DMS79 (cell line): Measurements from ENCODE around the gene PSMB2.

Source experiments
- DNase-seq: peaks from one replicate; lab custom pipeline; 2025; lab: John Stamatoyannopoulos, UW

The PSMB2 gene

DNA sequence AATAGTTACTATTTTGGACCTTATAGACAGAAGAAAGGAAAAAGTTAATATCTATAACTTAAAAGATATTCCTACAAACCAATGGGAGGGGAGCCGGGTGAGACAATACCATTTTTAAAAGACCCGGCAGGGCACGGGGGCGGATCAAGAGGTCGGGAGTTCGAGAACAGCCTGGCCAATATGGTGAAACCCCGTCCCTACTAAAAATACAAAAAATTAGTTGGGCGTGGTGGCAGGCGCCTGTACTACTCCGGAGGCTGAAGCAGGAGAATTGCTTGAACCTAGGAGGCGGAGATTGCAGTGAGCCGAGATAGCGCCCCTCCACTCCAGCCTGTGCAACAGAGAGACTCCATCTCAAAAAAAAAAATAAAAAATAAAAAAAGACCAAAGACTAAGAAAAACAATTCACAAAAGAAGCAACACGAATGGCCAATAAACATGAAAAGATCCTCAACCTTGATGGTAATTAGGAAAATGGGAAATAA, 1.2 kb upstream of the PSMB2 start:
- no peak for DNase-seq

DNA sequence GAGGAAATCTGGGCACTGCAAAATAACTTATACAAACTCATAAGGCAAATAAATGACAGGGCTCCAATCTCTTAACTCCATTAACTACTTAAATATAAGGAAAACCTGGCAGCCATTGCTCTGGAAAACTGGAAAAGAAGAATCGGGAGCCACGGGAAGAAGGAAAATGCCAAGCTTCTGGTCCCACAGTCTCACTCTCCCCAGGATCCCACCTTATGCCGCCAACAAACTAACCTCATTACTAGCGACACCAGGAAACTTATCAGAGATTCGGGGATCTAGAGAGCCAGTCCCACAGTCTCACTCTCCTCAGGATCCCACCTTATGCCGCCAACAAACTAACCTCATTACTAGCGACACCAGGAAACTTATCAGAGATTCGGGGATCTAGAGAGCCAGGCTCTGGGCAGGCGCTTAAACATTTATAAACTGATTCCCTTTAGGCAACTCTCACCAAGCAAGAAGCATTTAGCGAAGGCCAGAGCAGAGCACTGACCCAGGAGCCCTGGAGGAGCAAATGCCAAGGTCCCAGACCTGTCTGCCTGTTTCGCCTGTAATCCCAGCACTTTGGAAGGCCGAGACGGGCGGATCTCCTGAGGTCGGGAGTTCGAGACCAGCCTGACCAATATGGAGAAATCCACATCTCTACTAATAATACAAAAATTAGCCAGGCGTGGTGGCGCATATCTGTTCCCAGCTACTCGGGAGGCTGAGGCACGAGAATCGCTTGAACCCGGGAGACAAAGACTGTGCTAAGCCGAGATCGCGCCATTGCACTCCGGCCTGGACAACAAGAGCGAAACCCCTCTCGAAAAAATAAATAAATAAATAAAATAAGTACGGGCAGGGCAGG, 720 bp downstream of the PSMB2 start:
- DNase-seq: no peak

DNA sequence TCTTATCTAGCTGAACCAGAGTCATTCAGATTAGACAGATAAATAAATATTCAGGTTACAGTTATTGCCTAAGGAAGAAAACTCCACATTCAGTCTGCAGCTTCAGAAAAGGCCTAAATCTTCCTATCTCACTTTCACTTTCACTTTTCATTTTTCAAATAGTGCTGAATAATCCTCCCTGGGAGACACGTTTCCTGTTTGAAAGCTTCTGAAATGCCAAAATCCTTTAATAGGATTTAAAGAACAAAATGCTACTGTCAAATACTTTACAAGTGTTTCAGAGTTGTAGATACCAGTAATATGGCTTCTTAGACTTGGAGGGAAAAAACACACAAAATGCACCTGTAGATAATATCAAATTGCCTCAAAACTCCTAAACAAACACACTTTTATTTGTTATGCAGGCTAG, 3.9 kb downstream of the PSMB2 start:
- peak; percentile 17 for DNase-seq

DNA sequence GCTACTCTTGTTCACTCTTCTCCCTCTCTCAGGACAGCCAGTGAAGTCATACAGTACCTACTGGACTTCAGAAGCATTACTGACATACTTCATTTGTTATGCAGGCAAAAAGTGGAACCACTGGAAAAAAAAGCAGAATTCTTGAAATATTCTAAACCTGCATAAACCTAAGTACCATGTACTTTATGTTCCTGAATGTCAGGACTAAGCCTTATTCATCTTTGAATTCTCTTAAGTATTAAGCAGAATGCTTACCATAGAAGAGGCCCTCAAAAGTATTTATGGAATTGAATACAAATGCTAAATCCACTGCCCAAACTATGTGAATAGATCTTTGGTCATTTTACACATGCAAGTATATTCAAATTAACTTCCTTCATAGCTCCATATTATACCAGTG, 7.8 kb downstream of the PSMB2 start:
- DNase-seq: no peak

DNA sequence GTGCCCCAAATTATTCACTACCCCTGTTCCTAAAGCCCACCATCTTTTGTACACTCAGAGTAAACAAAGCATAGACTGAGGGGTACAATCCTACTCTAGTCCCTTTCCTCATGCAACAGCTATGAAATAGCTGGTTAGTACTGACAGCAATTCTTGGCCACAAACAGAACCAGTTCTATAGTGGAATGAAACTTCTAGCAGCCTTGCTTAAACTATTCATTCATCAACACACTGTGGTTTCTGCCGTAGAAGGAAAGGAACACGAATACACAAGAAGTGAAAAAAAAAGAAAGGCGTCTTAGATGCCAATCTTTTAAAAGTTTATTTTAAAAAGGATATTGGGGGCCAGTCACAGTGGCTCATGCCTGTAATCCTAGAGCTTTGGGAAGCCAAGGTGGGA, 9.9 kb downstream of the PSMB2 start:
- DNase-seq: no peak

DNA sequence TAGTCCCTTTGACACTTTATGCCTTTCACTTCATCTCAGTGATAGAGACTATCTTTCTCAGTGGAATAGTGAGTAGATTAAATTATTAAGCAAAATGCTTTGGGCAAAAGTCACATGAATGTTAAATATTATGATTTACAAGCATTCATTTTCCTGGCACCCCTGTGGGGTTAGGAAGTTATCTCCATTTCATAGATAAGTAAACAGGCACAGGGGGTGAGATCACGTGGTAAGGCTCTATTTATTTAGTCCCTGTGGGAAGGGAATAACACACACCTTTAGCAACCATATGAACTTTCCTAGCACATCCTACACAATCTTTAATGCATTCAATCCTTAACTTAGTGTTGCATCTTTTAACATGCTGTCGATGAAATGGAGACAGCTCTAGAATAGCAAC, 12.3 kb downstream of the PSMB2 start:
- DNase-seq: no peak

DNA sequence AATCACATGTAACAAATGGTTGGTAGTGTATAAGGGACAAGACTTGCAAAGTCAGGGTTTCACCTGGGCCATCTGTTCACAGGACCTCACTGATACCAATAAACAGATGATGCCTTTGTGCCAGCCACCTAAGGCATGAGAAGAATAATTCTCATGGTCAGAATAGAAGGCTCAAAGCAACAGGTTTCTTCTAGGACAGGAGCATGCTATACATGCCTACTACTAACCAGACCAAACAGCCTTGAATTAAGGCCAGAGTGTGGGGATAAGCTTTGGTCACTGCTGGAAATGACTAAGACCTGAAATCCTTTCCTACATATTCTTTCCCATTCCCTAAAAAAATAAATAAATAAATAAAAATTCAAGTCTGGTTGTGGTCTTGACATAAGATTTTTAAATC, 17.5 kb downstream of the PSMB2 start:
- DNase-seq: no peak

DNA sequence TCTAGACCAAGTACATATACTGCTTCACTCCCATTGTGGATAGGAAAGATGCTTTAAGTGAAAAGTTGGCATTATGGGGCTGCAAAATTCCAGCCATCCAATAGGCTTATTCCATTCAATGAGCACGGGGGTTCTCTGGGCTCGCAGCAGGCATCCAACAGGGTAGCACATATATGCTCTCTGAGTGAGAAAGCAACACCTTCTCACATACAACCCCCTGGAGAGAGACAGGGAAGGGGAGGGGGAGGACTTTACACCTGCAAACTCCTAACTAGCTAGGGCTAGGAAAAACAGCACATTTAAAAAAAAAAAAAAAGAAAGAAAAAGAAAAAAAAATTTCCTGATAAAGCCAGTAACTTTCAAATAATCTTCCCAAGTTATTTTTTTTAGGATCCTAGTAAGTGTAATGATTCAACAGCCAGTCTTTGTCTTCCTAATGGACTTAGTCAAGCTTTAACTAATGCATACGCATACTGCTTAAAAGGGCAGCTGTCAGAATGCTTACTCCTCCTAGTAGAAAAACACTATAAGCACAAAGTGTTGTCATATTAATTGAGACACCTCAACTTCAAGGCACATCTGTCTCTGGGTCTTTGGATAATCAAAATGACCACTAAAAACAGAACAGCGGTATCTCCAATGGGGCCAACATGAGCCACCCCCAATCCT, 18.7 kb downstream of the PSMB2 start:
- DNase-seq: no peak

DNA sequence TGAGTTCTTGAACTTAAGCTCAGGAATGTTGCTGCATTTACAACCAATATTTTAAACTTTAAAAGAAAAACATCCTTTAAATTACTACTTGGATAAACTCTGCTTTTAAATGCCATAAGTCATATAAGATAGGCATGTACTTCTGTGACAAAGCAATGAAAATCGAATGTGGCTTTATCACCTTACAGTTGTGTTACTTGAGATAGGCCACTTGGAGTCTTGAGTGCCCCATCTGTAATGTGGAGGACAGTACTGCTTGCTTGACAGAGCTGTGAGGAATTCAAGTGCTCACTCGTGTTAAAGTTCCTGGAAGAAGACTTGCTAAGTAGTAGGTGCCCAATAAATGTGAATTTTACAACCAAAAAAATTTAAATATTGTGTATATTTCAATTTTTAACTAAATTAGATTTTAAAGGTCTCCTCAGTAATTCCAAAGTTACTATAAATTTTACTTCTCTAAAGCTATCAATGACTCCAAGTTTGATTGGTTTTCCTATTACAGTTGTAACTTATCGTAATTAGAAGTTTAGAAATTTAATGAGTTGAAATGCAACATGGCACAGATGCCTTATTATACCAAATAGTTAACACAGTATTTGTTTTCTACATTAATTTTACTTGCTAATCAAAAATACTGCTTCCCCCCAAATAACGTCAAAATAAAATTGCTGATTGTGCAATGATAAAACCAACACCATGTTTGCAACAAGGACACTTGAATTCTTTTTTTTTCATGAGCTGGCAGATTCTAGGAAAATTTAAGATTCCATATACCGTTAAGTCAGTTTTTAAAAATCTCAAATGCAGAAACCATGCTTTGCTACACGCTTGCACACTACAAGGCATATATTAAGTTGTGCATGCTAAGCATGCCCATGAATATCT, 21.8 kb downstream of the PSMB2 start:
- DNase-seq: no peak

DNA sequence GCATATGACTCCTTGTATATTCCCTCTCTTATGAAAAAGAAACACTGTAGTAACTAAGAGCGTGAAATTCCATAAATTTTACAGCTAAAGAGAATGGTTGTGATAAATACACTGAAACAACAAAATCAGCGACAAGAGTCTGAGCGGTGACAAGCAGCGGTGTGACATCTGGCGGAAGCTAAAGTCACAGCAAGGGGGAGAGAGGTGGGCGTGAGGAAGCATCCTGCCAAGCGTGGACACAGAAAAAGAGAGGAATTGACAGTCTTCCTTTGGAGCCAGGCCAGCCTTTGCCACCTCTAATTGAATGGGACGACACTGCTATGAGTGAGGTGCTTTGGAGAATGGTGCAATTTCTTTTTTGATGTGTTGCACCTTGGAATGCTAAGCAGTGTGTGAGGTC, 25.9 kb downstream of the PSMB2 start:
- DNase-seq: no peak

DNA sequence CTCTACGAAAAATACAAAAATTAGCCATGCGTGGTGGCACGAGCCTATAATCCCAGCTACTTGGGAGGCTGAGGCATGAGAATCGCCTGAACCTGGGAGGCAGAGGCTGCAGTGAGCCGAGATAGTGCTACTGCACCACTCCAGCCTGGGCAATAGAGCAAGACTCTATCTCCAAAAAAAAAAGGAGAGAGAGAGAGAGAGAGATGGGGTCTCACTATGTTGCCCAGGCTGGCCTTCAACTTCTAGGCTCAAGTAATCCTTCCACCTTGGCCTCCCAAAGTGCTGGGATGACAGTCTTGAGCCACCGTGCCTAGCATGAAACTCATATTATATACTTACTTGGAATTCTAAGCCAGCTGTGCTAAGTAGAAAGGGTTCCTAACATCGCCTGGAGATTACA, 29.7 kb downstream of the PSMB2 start:
- DNase-seq: no peak

DNA sequence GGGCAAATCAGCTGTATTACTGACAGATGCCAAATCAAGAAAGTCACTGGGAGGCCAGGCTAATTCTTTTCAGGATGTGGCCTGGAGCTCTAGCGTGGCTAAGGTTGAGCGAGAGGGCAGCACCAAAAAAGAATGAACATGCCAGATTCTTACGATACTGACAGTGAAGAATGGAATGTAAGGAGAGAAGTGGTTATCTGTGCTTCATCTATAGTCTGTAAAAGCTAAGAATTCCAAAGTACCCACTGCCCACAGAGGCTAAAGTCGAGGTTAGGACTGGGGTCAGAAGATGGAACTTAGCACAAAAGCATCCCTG, 35.5 kb downstream of the PSMB2 start:
- DNase-seq: no peak

DNA sequence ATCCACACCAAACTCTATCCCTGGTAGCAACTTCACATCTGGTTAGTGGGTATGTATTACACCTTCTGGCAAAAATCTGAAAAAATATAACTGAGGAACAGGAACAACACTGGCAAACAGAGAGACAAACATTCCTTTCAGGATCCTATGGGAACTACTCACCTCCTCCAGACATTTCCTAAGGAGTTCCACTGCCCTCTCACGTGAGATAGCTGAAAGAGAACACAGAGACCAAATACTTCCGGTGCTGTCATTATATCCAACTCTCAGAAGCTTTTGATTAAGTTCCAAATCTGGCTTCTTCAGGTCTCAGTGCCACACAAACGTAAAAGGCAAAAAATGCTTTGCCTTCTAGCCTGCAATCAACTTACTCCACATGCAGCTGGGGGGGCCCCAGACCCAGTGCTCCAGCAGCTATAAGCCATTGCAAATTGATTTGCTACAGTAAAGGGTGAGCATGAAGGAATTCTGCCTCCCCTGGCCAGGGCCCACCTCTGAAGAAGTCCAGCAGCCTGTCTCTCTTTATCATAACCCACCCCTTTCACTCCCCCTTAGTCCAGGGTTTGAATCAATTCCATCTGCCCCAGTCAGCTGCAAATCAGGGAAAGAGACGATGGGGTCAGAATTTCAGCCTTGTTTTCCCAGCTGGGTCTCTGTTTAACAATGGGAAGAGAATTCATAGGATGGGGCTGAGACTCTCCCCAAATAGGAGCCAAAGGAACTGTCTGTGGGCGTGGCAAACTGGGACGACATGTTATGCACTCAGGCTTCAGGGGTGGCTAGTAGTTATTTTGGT, 36.1 kb downstream of the PSMB2 start:
- no peak for DNase-seq

DNA sequence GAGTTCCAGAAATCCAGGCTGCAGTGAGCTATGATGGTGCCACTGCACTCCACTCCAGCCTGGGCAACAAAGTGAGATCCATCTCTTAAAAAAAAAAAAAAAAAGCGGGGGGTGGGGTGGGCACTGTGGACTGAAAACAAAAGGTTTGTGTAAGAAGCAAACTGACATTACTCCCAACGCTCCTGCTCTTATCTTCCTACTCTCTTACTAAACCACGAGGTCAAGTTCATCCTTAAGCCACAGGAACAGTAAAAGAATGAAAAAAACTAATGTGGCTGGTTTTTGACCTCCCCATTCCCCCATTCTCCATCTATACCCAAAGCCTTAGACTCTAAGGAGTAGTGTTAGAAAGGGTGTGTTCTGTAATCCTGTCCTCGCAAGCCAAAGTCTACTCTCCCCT, 37.4 kb downstream of the PSMB2 start:
- no peak for DNase-seq

DNA sequence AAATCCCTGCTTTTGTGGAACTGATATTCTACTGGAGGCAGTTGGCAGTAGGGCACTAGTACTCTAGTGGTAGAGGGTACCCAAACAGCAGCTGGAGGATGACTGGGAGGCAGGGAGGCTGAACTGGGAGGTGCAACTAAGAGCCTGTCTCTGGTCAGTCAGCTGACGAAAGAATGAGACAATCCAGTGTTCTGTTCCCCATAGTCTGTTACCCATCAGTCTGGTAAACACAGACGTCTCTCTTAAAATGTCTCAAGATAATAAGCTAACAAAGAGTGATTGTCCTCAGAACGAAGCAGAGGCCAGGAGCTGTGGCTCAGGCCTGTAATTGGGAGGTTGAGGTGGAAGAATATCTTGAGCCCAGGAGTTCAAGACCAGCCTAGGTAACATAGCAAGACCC, 37.9 kb downstream of the PSMB2 start:
- no peak for DNase-seq

DNA sequence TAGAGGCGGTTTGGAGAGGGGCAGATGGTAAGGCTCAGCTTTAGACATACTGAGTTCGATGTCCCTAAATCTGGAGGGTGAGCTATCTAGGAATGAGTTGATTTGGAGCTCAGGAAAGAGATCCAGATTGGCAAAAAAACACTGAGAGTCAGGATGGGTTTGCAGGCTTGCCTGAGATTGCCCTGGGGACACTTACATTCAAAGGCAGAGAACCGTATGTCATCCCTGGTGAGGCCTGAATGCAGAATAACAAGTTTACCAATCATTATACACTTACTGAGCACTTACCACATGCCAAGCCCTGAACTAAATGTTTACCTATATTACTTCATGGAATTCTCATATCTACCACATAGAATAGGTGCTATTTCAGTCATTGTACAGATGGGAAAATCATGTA, 40.7 kb downstream of the PSMB2 start:
- DNase-seq: no peak

DNA sequence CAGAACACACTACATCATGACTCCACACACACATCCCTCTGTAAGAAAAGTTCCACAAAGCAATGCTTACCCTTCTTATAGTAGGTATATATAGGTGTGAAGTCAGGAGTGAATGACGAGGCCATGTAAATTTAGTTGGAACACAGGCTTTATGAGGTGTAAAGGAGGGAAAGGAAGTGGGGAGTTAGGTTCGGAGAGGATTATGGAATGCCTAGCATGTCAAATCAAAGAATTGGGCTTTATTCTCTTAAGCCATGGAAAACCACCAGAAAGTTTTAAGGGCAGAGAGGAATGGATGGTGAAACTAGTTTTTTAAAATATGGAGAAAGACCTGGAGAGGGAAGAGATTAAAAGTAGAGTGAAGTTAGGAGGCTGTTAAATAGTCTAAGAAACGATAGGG, 41.9 kb downstream of the PSMB2 start:
- DNase-seq: no peak

DNA sequence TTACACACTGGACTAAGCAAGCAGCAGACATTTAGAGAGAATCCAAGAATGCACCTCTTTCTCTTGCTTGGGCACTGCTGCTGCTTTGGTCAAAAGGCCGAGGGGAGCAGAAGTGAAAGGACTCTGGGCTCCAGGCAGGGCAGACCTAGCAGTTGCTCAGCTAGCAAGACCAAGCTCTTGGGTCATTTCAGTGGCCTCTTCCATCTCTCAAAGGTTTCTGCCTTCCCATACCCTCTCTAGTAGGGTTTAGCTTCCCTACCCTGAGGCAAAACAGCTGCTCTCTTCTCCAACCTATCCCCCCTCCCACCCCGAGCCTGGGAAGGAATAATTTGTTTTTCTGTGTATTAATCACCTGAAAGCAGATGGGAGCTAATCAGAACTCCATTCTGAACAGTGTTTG, 42.4 kb downstream of the PSMB2 start:
- no peak for DNase-seq

DNA sequence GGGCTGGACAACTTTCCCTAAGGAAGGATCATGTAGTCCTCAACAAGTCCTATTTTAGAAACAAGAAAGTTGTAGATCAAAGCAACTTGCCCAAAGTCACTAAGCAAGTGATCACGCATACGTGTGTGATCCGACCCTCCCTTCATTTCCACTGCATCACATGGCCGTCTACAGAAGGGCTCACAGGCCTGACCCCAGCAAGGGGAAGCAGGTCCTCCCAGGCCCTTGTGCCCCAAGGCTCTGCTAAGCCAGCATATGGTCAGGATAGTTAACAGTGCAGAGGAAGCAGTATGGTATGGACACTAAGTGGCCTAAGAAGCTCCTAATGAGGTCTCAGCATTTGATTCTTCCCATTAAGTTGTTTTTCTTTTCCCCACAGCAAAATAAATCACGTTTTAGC, 43.5 kb downstream of the PSMB2 start:
- DNase-seq: no peak

DNA sequence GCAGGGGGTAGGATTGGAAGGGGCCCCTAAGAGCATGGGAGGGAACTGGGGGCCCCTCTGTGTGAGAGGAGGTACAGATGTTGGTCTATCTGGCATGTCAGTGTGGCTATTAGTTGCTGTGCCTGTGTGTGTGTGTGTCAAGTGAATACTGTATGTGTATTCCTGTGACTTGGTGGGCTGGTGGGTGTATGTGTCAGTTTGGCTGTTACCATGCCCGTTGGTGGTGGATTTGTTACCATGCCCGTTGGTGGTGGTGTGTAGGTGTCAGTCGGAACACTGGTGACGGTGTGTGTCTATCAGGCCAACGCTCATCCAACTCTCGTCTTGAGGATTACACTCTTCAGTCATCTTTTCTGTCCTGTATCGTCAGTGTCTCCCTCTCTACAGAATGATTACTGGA, 45.6 kb downstream of the PSMB2 start:
- no peak for DNase-seq

DNA sequence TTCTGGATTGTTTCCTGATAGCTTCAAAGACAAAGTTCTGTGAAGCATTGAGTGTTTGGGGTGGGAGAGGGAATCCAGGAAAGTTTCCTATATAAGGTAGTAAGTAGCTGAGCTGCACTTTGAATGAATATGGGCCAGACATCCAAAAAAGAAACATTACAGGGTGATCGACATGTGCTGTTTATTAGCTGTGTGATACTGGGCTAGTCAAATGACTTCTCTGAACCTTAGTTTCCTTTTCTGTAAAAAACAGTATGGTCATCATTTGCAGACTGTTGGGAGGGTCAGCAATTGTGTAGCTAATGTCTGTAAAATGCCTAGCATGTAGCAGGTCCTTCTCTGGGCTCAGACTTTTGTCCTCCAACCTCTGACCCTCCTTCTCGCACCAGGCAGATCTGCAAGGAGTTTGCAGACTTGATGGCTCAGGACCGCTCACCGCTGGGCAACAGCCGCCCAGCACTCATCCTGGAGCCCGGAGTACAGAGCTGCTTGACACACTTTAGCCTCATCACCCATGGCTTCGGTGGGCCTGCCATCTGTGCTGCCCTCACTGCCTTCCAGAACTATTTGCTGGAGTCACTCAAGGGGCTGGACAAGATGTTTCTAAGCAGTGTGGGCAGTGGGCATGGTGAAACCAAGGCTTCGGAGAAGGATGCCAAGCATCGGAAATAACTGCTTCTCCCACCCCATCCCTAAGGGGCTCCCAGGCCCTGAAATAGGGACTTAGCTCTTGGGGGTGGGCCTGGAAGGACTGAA, 47.1 kb downstream of the PSMB2 start:
- no peak for DNase-seq
